ENCODE measurements around the gene GPR39.

The GPR39 gene

DNA sequence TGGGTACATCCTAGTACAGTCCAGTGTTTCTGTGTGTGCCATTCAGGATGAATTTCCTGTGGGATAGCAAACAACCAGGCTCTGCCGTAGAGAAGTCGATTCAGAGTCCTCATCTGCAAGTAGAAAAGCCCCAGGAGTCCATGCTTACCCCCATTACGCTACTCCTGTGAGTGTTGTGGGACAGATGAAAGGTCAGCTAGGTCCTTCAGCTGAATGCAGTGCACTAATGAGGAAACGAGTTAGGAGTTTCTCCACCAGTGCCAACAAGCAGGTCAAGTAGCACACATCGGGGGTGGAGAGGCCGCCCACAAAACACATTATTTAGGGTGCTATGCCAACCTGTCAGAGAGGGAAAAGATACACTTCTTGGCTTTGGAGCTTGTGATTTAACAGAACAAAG is 2.5 kb upstream of the GPR39 start:
- DNase-seq (ENCODE audit: low read depth), result no peak

- peak; percentile 49 for DNase-seq (ENCODE audit: low read depth)
Observed at GRCh38 chr2:132415256-132415914, 1.2 kb upstream of the GPR39 start.

GRCh38 chr2:132415915-132416722 is 486 bp upstream of the GPR39 start:
- DNase-seq (ENCODE audit: low read depth), result peak; percentile 99

GRCh38 chr2:132417430-132418035 is 928 bp downstream of the GPR39 start:
- DNase-seq (ENCODE audit: low read depth), result no peak

- no peak for DNase-seq (ENCODE audit: low read depth)
Observed at GRCh38 chr2:132419235-132419634, 2.6 kb downstream of the GPR39 start.

GRCh38 chr2:132419941-132420340 is 3.3 kb downstream of the GPR39 start:
- DNase-seq (ENCODE audit: low read depth), result no peak

GRCh38 chr2:132420816-132421805 is 4.5 kb downstream of the GPR39 start:
- peak; percentile 59 for DNase-seq (ENCODE audit: low read depth)

GRCh38 chr2:132422736-132423135 is 6.1 kb downstream of the GPR39 start:
- no peak for DNase-seq (ENCODE audit: low read depth)

DNA sequence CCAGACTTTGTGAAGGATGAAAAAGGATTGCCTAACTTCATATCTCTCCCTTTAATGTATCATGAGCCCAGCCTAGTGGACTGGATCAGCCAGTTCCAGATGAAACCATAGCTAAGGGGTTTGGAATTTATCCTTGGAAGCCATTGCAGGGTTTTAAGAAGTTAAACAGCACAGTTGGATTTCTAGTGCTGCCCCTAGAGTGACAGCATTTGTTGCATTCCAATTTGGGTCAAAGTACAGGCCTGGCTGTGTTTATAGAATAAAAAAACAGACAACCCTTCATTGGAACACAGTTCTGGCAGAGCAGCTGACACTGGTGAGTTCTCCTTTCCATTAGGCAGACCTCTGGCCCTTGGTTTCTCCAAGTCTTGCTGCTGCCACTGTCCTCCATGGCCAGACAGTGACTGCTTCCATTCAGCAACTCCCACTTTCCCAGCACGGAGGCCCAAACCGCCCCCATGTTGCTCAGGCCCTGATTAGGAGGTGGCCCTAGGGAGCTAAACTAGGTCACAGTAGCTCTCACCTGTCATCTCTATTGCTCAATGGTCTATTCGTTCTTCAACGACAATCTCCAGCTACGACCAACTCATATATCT is 8.0 kb downstream of the GPR39 start:
- no peak for DNase-seq (ENCODE audit: low read depth)

- DNase-seq (ENCODE audit: low read depth), result no peak
Observed at GRCh38 chr2:132426033-132426432, 9.4 kb downstream of the GPR39 start.

DNA sequence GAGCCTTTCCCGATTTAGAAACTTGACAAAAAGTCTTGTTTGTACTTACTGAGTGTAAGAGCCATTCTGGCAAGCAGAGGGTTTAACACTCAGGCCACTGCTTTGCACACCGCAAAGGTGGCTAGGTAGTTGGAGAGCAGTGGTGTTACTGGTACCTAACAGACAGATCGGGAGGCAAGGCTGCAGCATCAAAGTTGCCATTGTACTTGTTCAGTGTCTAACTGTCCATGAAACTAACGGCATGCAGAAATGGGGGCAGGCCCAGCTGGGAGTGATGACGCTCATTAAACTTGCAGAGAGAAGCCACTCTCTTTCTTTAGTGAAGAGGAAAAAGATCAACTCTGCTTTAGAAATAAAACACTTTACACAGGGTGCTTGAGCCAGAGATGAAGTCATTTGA is 10.1 kb downstream of the GPR39 start:
- DNase-seq (ENCODE audit: low read depth), result no peak

- no peak for DNase-seq (ENCODE audit: low read depth)
Observed at GRCh38 chr2:132429351-132429750, 12.7 kb downstream of the GPR39 start.

DNA sequence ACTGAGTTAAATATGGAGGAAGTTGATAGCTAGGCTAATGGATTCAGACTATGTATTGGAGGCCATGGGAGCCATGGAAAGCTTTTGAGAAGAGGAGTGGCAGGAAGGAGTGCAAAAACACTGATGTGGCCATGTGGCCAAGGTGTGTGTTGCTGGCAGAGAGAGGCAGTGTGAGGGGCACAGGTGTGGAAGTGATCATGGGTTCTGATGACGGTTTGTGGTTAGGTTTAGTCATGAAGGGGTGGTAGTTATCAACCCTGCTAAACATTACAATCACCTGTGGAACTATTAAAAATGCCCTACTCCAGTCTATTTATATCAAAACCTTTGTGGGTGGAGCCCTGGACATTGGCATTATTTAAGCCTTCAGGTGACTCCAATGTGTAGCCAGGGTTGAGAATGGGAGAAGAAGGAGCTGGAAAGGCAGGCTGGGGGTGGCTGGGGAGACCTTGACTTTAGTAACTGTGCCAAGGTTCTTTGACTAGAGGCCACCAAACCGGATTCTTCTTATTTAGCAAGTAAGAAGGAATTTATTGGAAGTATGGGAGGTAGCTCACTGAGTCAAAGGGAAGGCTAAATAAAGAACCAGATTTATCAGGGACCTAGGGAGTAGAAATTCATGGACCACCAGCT is 13.5 kb downstream of the GPR39 start:
- no peak for DNase-seq (ENCODE audit: low read depth)

DNA sequence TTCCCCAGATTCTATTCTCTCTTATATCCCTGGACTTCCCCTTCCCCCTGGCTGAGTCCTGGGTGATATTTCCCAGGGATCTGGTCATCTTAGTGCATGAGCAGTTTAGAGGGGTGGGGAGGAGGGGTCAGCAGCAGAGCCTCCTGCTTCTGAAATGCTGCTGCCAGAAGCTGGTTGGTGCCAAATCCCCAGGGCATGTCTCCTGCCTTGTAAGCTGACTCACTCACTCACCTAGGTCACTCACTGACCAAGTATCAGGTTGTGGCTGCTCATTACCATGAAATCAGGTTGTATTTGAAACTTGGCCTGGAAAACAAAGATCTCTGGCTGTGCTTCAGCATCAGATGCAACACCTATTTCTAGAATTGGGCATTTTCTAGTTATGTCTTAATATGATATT is 14.3 kb downstream of the GPR39 start:
- DNase-seq (ENCODE audit: low read depth), result peak; percentile 32

GRCh38 chr2:132437852-132438669 is 21.5 kb downstream of the GPR39 start:
- DNase-seq (ENCODE audit: low read depth), result peak; percentile 46

- DNase-seq (ENCODE audit: low read depth), result peak; percentile 99
Observed at GRCh38 chr2:132438691-132439090, 22.1 kb downstream of the GPR39 start.

DNA sequence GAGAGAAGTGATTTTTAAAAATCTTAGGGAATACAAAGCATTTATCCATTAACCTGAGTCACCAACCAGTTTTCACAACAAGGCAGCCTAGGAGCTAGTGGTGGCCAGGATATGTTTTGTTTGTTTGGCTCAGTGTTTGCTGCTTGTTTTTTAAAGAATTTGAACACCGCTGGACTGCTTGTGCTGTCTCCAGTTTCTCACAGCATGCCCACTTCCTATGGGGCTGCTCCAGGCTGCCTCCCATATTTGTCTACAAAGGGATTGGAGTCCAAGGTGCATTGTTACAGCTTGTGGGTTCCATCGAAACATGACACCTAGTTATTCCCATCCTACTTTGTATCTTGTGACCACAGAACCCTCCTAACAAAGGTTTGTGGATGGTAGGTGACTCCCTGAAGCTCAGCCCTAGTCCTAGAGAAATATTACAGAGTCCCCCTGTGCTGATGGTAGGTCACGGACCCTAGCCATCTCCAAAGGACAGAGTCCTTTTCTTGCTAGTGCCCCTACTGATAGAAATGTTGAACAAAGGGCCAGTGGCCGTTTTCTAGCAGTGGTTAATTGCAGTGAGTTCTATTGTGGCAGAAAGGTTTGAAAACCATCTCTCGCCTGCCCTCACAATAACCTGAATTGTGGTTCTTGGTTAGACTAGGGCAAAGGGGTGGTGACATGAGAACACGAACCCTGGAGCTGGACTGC is 23.2 kb downstream of the GPR39 start:
- peak; percentile 78 for DNase-seq (ENCODE audit: low read depth)

DNA sequence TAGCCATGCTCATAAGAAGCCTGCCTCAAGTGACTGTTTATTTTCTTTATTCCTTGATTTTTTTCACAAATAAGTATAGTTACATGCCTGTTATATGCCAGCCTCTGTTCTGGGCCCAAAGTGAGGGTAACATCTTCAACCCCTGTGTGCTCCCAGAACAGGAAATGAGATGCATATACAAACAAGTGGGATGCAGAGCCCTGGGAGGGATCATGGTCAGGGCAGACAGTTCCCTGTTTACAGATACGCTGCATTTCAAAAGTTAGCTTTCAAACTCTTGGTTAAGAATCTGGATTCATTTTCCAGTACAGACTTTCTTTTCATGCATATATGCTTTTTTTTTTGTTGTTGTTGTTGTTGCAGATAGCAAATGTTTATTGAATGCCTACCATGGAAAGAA is 24.4 kb downstream of the GPR39 start:
- DNase-seq (ENCODE audit: low read depth), result no peak

- no peak for DNase-seq (ENCODE audit: low read depth)
Observed at GRCh38 chr2:132442278-132442677, 25.7 kb downstream of the GPR39 start.

DNA sequence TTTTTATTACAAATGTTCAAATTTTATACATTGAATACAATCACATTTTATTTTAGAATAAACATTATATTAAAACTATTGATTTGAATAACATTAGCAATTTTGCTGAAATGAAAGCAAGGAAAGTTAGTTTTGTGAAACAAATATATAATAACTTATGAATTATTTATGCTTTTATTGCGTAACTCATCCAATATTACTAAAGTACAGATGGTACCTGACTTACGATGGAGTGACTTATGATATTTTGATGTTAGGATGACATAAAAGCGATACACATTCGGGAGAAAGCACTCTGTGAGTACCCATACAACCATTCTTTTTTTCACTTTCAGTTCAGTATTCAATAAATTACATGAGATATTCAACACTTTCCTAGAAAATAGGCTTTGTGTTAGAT is 26.5 kb downstream of the GPR39 start:
- DNase-seq (ENCODE audit: low read depth), result no peak
